ENCODE results near the gene CFAP61.

DNA sequence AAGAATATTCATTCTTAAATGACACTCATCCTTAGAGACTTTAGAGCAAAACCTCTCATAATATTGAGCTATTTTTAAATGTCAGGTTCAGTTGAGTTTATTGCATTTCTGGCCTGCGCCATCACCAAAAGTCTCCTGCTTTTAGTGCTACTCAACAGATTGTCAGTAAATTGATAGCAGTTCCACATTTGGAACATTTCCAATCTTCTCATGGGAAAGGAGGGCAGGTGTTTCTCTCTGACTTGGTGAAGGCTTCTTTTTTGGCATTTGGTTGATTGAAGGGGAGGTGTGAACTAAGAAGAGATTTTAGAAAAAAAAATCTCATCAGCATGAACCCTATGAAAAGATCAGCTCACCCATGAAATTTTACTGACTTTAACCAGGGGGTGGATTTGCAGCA lies 189.6 kb downstream of the CFAP61 start:
- TF ChIP-seq, protein P1, sequence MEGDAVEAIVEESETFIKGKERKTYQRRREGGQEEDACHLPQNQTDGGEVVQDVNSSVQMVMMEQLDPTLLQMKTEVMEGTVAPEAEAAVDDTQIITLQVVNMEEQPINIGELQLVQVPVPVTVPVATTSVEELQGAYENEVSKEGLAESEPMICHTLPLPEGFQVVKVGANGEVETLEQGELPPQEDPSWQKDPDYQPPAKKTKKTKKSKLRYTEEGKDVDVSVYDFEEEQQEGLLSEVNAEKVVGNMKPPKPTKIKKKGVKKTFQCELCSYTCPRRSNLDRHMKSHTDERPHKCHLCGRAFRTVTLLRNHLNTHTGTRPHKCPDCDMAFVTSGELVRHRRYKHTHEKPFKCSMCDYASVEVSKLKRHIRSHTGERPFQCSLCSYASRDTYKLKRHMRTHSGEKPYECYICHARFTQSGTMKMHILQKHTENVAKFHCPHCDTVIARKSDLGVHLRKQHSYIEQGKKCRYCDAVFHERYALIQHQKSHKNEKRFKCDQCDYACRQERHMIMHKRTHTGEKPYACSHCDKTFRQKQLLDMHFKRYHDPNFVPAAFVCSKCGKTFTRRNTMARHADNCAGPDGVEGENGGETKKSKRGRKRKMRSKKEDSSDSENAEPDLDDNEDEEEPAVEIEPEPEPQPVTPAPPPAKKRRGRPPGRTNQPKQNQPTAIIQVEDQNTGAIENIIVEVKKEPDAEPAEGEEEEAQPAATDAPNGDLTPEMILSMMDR (IDR thresholded peaks at IDR 0.05), result no peak
- TF ChIP-seq POLR2AphosphoS5 (IDR thresholded peaks at IDR 0.05), result no peak
- no peak for TF ChIP-seq EP300 (IDR thresholded peaks at IDR 0.05)
- TF ChIP-seq POLR2A (IDR thresholded peaks at IDR 0.05), result no peak
